GM19193 (cell line): ENCODE data around the gene CALML4.

Source experiments
- POLR2A ChIP-seq: IDR thresholded peaks from 4 replicates; pipeline ENCODE4 v1.6.1; 2011; ENCODE audit not compliant: insufficient read depth, insufficient read length; ENCODE audit errors: extremely low read depth

CALML4 gene, protein sequence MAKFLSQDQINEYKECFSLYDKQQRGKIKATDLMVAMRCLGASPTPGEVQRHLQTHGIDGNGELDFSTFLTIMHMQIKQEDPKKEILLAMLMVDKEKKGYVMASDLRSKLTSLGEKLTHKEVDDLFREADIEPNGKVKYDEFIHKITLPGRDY

DNA sequence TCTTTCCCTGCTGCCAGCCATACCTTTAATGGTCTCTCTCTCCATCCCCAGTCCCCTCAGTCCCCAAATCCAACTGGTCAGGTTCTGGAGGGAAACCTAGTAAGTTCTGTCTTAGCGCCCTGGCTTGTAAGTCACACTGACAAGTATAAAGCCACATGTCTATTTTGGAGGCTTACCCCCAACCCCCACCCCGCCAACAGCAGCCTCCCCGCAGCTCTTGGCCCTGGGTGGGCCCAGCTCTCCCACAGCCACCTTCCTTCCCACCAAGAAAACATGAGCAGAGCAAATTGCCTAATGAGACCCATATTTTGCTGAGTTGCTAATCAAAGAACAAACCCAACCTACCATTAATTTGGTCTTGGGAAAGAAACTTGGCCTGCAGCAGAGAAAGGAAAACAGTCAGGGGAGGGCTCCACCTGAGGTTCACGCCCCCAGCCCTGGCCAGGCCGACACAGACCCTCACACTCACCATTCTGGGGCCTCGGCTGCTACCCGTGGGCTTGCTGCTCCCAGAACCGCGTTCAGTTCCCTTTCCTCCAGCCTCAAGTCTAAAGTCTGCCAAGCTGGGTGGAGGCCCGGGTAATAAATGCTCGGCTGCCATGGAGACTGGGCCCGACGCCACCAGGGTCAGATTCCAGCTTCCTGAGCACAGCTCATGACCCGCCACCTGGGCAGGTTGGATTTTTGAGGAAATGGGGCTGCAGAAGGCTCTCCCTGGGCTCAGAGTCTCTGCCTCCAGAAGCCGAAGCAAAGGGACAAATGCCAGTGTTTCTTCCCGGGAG lies at the start of gene CALML4:
Gene CALML4 (minus strand): TSS at position 557 of the 782 bp plus-strand sequence. CDS start 85 bp downstream, at position 472.
- TF ChIP-seq POLR2A = no peak

DNA sequence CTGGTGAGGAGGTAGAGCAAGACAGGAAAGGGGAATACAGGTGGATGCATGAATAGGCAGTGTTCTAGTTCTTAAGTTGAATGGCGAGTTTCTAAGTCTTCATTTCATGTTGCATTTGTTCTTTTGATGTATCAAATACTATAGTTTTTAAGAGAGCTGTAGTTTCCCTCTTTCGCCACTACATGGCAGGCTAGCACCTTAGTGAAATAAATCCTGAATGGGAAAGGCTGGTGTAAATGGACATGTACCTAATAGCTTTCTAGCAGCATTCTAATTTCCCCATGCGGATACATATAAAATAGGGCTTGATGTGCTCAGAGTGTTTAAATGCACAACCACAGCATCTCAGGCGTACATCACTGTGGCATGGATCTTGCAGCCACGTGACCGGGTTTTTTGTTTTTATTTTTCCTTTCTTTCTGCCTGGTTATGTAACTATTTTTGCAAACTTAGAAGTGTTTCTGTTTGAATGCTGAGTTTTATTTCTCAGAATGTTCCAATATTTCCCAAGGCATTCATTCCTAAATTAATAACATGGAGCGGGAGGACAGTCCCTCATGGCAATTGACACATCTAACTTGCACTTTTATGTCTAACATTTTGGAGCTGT lies 47.9 kb upstream of the CALML4 start:
- no peak for TF ChIP-seq POLR2A

DNA sequence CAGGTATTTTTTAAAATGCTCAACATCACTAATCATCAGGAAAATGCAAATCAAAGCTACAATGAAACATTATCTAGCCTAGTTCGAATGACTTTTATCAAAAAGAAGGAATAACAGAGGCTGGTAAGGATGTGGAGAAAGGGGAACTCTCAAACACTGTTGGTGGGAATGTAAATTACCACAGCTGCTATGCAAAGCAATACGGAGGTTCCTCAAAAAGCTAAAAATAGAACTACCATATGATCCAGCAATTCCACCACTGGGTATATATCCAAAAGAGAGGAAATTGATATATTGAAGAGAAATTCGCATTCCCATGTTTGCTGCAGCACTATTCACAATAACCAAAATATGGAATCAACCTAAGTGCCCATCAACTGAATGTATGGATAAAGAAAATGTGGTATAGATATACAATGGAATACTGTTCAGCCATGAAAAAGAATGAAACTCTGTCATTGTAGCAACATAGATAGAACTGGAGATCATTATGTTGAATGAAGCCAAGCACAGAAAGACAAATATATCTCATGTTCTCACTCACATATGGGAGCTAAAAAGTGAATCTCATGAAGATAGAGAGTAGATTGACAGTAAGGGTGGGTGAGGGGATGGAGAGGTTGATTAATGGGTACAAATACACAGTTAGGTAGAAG lies 44.1 kb upstream of the CALML4 start:
- no peak for TF ChIP-seq POLR2A

DNA sequence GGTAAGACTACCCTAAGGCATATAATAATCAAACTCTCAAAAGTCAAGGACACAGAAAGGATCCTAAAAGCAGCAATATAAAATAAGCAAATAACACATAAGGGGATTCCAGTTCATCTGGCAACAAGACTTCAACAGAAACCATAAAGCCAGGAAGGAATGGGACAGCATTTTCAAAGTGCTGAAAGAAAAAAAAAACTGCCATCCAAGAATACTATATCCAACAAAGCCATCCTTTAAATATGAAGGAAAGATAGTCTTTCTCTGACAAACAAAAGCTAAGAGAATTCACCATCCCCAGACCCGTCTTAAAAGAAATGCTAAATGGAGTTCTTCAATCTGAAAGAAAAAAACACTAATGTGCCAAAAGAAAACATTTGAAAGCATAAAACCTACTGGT lies 39.1 kb upstream of the CALML4 start:
- TF ChIP-seq POLR2A = no peak

DNA sequence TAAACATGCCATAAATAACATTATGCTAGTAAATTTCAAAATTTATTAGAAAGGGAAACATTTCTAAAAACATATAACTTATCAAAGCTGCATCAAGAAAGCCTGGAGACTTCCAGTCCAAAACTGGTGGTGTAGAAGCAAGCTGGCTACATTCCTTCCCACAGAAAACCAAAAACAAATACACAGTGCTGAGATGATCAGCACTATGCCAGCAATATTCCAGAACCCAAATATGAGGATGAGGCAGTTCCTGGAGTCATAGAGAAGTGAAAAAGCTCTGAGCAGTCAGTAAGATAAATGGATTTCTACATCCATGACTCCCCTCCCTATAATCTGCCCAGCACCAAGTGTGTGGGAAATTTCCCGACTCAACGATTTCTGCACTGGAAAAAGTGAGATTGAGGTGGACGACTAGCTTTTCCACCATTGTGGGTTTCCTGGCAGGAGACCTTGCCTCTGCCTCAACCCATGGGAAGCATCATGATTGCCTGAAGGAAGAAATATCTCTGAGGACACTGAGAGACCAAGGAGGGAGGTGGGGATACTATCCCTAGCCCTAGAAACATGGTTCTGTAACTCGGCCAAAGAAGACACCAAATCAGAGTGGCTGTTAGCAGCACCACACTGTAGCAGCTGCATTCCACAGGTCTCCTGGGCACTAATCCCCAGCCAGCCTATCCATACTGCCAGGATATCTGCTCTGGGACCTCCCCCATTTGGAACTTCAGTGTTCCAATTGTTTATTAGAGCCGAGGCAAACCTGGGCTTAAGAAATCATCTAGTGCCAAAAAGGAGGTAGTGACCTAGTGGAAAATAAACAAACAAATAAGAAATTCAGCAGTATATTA lies 36.2 kb upstream of the CALML4 start:
- no peak for TF ChIP-seq POLR2A

DNA sequence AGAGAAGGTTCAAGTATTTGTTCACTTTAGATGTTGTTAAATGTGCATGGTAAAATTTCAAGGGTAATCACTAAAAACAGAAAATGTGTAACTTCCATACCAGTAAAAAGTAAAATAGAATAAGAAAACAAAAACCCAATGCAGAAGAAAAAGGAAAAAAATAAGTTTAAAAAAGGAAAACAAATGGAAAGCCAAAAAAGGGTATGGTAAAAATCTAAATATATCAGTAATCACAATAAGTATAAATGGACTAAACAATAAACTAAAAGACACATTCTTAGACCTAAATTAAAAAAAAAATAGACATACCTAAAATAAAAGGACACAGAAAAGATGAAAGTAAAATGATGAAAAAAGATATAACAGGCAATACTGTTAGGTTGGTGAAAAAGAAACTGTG lies 33.9 kb upstream of the CALML4 start:
- no peak for TF ChIP-seq POLR2A

DNA sequence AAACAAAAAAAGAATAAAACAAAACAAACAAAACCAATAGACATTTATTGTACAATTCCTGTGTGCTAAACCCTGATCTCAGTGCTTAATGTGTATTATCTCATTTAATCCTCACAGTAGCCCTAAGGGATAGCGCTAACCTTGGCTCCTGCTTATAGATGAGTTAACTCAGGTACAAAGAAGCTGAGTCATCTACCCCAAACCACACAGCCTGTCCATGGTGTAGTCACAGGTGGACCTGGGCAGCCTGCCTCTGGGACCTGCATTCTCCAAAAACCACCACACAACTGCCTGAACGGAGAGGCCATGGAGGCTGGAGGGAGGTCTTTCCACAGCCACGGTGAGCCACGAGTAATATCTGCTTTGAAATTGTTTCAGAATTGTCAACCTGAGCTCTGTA lies 29.9 kb upstream of the CALML4 start:
- no peak for TF ChIP-seq POLR2A

DNA sequence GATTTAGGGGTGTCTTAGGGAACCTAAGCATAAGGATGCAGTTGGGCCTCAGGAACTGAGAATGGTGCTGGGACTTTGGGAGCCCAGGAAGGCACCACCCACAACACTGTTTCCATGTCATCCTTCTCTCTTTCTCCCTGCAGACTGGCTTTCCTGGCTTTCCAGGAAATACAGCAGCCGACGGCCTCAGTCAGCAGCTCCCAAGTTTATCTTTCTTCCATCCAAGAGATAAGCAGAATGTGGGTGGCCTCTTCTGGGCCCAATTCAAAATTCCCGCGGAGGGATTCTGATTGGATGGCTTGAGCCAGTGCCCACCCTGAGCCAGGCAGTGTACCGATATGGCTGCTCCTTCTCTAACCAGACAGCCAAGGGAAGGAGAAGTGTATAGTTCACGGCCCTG lies 28.9 kb upstream of the CALML4 start:
- TF ChIP-seq POLR2A = no peak

DNA sequence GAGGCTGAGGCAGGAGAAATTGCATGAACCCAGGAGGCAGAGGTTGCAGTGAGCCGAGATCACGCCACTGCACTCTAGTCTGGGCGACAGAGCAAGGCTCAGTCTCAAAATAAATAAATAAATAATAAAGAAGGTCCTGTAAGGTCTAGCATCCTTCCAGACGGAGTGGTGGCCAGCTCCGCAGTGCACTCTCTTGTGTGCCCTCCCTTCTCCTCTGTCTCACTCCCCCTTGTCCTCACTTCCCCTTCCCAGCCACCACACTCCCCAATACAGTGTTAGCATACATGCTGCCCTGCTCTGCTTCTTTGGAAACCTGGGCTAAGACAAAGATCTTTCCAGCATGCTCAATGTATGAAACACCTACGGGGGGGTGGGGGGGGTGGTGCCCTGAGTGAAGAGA lies 27.8 kb upstream of the CALML4 start:
- TF ChIP-seq POLR2A = no peak

DNA sequence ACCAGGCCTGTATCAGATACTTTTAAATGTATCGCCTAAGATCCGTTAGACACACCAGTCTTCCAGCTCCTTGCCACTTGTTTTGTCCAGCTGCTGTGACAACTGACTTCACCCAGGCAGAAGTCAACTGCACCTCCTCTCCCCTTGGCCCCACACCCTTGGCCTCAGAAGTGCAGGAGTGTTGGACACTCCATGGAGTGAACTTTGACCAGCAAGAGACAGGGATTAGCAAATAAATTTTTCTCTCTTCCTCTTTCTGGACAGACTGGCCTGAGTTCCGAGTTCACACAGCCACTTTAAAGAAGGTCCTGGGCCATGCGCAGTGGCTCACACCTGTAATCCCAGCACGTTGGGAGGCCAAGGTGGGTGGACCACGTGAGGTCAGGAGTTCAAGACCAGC lies 27.3 kb upstream of the CALML4 start:
- no peak for TF ChIP-seq POLR2A

DNA sequence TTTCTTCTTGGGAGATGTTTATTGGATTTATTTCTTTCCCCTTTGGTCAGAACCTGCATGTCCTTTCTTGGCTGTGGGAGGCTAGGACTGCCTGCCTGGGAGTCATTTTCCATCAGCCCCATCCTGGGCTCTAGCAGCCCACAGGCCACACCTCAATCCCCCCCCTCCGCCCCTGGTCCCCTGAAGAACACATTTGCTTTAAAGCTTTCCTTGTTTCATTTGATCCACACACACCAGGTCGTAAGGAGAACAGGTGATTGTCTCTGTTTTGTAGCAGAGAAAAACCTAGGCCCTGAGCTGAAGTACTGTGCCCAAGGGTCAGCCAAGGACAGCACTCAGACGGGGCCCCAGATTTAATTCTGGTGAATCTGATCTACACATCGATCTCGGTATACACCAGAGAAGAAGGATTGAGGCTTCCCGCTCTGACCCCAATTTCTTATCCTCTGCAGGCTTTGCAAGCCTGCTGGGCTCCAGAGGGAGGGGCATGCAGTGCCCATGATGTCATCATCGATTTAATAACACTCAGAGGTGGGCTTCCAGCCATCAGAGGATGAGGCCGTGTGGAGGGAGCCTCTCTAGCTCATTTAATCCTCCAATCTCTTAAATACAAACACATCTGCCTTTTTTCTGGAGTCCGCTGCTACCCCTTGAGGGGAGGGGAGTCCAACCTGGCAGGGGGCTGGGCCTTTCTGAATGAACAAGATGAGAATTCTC lies 26.1 kb upstream of the CALML4 start:
- no peak for TF ChIP-seq POLR2A

DNA sequence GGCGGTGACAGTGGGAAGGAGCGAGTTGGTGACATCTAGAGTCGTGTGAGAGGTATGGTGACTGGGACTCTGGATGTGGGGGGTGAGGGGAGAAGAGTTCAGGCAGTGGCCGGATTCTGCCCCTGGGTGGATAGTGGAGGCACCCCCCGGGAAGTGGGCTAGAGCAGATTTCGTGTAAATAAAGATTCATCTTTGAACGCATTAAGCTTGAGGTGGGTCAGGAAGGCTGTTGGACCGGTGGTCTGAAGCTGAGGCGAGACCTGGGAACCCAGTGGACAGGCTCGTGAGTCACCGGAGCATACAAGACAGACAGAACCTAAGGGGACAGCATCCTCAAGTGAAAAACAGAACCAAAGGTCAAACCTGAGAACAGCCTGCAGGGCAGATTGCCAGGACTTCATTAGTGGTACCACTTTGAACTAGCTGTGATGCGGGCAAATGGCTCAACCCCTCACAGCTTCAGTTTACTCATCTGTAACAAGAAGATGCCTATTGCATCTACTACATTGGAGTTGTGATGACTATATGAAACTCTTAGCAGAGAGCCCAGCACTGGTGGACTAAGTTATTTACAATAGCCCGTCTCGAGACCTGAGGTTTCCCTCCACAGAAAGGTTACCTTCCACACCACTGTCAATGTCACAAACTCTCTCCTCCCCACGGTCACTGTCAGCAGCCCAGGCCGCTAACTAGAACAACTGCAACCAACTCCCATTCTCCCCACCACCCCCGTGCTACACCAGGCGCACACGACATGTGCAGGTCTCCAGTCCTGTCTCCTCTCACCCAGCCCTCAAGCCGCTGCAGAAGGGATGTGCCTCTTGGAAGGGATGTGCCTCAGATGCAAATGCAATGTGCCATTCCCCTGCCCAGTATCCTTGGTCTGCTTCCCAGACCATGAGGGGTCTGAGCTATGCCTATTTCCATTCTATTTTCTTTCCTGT lies 25.3 kb upstream of the CALML4 start:
- no peak for TF ChIP-seq POLR2A

DNA sequence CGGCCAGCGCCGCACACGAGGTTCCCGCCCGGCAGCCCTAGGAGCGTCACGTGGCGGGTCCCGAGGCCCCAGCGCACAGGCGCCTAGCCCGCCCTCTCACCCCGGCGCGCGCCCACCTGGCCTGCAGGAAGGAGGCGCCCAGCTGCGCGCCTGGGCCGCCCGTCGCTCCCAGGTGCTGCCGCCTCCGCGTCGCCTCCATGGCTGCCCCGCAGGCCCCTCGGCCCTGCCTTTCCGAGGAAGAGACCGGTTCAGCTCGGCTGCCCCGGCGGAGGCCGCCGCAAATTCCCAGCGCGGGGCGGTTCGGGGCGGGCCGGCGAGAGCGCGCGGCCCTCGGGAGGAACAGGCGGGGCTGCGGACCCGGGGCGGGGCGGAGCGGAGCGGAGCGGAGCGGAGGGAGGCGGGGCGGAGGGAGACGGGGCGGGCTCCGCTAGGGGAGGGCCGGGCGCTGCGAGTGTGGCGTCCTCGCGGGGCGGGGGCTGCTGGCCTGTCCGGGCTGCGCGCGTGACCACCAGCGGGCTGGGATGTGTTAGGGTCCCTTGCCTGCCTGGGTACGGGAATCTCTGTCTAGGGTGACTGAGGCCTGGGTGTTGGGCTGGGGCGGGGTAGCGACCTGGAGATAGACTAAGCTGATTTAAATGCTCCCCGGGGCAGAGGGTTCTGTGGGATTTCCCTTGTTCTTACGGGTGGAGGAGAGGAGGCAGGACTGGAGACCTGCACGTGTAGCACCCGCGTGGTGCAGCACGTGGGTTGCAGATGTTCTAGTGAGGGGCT lies 24.4 kb upstream of the CALML4 start, which contains the start of gene CLN6:
Gene CLN6 (minus strand): TSS at position 343 of the 771 bp plus-strand sequence. CDS start 144 bp downstream, at position 199.
- TF ChIP-seq POLR2A = peak; percentile 72

DNA sequence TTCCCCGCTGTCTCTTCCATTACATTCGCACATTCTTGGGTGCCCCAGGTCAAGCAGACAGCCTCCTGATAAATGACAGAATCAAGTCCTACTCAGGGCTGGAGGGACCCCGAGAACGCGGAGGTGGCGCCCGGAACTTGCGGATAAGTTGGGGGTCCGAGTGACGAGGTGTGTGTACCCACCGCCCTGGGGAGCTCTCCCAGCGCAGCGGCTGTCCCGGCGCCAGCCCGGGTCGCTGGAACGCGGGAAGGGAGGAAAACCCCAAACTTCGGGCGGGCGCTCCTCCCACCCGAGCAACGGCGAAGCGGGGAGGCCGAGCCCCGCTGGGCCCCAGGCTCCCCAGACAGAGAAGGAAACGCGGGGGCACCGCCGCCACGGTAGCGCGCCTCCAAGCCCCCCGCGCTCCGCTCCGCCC lies 23.8 kb upstream of the CALML4 start:
- no peak for TF ChIP-seq POLR2A
